Measurements from ENCODE around the gene NANS.
A peak's percentile ranks its signal among the peaks of the same experiment; 100 is the strongest.
"Not testable (repeated sequence)": the region's sequence is repeated elsewhere in the genome, so short reads cannot be mapped to it uniquely, and the experiment has no call there.

NANS gene

DNA sequence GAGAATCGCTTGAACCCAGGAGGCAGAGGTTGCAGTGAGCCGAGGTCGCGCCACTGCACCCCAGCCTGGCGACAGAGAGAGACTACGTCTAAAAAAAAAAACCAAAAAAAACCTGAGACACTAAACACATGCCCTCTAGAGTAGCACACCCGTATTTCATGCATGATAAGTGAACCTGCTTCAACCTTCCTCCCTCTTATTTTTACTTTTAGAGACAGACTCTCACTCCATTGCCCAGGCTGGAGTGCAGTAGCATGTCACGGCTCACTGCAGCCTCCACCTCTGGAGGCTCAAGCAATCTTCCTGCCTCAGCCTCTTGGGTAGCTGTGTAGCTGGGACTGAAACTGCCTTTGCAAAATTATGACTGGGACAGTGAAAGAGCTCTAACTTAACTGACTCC lies 17.6 kb upstream of the NANS start:
- DNase-seq (ENCODE audit: low read depth), result no peak

- no peak for DNase-seq (ENCODE audit: low read depth)
These were observed 16.9 kb upstream of the NANS start for GRCh38 chr9:98039607-98040017.

- DNase-seq (ENCODE audit: low read depth), result no peak
These were observed 16.3 kb upstream of the NANS start for GRCh38 chr9:98040212-98040611.

DNA sequence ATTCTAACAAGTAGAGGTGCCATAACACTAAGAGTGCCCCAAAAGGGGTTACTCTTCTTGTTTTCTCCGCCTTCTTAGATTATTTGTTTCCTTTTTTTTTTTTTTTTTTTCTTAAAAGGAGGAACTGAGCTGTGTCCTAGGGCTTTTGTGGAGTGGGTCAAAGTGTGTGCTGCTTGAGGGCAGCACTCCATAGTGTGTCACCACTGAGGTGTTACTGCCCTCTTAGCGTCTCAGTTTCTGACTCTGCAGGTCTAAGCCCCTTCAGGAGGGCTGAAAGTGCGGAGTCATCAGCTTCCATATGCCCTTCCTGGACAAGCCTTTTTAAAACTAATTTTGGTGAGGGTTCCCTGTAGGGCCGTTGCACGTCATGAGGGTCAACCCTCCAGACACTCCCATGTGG lies 12.6 kb upstream of the NANS start:
- DNase-seq (ENCODE audit: low read depth), result no peak

DNA sequence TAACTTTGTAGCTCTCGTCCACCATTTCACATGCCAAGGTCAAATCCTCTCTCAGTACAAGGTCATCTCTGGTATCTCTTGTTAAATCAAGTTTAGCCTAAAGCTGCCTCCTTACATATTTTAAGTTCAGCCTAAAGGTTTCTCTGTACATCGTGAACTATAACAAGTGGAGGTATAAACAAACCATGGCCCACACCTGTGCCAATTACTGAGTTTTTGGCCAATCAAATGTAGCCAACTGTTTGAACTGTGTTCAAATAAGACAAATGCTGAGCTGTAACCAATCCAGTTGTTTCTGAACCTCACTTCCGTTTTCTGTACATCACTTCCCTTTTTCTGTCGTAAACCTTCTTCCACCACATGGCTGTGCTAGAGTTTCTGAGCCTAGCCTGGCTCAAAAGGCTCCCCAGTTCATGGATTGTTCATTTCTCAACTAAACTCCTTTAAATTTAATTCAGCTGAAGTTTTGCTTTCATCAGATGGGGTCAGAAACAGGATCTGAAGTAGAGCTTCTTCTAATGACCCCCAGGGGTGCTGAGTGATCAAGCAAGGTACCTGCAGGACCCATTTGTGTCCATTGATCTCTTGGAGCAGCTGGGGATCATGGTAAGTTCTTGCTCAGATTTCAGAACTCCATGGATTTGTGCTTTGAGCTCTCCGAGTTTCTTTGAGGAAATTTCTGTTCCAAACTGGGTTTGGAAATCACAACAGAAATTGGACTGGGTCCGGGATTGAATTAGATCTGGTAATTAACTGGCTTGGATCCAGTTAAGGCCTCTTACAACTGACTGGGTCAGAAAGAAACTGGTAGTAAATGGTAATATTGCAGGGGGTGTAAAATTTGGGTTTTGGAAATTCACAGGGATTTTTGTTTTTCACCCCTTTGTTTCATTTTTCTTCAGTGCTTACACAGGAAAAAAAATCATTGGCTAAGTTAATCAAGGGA lies 11.0 kb upstream of the NANS start:
- DNase-seq (ENCODE audit: low read depth), result no peak

- no peak for DNase-seq (ENCODE audit: low read depth)
These were observed 10.4 kb upstream of the NANS start for GRCh38 chr9:98046180-98046543.

GRCh38 chr9:98047002-98047401 lies 9.5 kb upstream of the NANS start:
- DNase-seq (ENCODE audit: low read depth), result no peak

GRCh38 chr9:98049288-98050072 lies 7.1 kb upstream of the NANS start:
- DNase-seq (ENCODE audit: low read depth), result no peak

DNA sequence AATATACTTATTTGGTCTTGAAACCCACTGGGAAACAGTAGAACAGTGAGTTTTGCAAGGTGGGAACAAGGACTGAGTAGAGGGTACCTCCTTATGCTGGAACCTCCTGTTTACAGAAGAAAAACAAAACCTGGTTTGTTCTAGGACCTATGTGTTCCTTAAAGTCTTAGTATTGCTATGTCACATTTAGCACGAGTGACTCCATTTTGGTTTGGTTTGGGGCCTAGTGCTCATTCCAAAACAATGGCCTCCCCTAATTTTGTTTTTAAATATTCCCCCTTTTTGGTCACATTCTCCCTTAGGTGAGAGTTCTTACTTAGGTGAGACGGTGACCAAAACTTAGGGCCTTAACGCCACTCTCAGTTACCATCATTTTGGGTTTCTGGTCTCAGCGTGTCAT lies 6.2 kb upstream of the NANS start:
- DNase-seq (ENCODE audit: low read depth), result no peak

DNA sequence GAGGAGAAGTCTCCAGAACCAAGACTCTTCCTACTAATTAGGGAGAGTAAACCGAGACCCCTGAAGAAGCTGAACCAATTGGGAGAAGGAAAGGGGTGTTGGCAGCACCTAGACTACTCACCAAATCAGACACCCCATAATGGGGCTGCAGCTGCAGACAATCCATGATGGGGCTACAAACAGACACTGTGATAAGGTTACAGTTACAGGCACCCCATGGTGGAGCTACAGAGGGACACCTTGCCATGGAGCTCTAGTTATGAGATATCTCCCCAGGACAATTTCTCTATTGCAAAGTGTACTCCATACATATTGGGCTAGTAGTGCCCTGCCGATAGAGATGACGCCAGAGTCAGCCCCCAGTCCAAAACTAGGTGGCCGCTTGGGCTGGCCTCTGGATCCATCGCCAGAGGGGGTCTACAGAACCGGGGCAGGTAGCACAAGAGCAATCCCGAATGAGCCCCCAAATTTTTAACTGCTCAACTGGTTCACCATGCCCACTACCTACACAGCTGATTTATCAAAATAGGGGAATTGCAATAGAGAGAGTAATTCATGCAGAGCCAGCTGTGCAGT lies 2.1 kb upstream of the NANS start:
- DNase-seq (ENCODE audit: low read depth), result no peak

DNA sequence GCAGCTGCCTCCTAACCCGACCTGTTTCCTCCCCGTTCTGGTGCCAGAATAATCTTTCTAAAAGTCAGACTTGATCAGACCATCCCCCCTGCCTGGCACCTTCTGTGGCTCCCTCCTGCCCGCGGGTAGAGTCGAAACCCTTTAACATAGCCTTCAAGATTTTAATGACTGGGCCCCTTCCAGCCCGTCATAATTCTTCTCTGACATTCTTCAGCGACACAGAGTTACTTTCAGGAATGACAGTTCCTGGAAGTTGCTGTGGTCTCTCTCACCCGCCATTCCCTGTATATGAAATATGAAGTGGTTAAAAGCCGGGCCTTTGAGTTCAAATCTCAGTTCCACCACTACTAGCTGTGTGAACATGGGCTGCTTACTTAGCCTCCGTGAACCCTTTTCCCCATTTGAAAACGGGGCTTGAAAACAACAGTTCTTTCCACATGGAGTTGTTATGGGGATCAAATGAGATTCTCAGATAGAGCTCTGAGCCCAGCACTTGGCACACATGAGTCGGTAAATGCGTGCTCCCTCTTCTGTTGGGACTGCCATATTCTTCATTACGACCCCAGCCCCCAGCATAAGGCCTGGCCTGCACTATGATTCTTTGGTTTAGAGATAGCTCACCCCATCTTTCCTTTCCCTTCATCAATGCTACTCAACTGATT lies 737 bp downstream of the NANS start:
- DNase-seq (ENCODE audit: low read depth), result no peak

DNA sequence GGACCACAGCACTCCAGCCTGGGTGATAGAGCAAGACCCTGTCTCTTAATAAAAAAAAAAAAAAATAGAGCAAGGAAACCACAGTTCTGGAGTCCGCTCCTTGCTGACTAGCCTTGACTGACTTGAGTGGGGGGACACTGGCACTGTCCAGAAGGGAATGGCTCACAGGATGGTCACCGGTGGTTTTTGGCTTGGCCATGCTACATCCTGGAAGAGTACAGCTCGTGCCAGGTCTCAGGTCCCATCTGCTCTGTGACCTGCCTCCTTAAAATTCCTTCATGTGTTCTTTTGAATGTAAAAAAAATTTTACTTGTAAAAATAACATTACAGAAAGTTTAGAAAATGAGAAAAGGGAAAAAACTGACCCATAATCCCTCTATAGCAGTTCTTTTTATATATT lies 5.6 kb downstream of the NANS start:
- no peak for DNase-seq (ENCODE audit: low read depth)

DNA sequence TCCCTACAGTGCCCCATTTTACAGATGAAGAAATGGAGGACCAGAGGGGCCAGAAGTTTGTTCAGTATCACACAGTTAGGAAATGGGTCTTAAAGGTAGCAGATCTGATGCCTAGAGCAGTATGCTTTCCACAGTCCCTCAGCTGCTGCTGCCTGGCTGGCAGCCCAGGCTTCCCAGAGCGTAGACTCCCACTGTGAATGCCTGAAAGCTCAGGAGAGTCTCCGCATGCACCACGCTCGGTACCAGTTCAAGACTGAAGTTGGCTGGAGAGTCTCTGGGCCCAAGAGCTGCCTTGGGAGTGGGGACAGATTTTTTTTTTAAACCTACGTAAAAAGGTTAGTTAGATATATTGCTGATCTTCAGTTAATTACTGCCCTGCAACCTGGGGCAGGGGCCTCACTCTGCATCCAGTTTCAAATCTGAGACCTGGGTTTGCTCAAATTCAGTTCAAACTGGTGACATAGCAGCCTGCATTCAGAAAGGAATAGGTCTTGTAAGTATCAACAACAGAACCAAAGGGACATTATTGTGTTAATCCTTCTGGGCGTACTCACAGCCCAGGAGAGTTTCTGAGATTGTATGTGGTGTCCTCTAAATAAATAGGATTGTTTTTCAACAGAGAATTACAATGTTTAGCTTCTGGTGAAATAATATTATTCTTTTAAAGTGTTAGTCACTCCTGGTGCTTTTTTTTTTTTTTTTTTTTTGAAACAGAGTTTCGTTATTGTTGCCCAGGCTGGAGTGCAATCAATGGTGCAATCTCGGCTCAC lies 8.3 kb downstream of the NANS start:
- no peak for DNase-seq (ENCODE audit: low read depth)

GRCh38 chr9:98066235-98066634 lies 9.7 kb downstream of the NANS start:
- DNase-seq (ENCODE audit: low read depth), result no peak

DNA sequence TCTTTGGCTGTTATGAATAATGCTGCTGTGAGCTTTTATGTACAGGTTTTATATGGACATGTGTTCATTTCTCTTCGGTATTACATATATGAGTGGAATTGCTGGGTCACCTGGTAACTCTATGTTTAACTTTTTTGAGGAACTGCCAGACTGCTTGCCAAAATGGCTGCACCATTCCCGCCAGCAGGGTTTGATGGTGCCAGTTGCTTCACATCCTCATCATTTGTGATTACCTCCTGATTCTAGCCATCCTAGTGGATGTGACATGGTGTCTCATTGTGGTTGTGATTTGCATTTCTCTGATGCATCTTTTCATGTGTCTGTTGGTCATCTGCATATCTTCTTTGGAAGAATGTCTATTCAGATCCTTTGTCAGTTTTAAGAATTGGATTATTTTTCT lies 10.7 kb downstream of the NANS start:
- DNase-seq (ENCODE audit: low read depth), result no peak

DNA sequence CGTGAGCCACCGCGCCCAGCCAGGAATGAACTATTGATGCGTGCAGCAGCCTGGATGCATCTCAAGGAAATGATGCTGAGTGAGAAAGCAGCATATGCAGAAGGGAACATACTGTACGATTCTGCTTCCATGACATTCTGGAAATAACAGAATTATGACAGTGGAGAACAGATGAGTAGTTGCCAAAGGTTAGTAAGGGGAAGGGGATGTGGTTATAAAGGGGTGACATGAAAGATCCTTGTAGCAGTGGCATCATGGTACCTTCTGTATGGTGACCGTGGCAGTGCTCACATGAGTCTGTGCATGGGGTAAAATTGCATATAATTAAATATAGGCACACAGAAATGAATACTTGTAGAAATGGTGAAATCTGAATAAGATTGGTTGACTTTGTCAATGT lies 13.0 kb downstream of the NANS start:
- DNase-seq (ENCODE audit: low read depth), result no peak

- no peak for DNase-seq (ENCODE audit: low read depth)
These were observed 14.2 kb downstream of the NANS start for GRCh38 chr9:98070704-98071103.

- DNase-seq (ENCODE audit: low read depth), result no peak
These were observed 15.2 kb downstream of the NANS start for GRCh38 chr9:98071737-98072136.

DNA sequence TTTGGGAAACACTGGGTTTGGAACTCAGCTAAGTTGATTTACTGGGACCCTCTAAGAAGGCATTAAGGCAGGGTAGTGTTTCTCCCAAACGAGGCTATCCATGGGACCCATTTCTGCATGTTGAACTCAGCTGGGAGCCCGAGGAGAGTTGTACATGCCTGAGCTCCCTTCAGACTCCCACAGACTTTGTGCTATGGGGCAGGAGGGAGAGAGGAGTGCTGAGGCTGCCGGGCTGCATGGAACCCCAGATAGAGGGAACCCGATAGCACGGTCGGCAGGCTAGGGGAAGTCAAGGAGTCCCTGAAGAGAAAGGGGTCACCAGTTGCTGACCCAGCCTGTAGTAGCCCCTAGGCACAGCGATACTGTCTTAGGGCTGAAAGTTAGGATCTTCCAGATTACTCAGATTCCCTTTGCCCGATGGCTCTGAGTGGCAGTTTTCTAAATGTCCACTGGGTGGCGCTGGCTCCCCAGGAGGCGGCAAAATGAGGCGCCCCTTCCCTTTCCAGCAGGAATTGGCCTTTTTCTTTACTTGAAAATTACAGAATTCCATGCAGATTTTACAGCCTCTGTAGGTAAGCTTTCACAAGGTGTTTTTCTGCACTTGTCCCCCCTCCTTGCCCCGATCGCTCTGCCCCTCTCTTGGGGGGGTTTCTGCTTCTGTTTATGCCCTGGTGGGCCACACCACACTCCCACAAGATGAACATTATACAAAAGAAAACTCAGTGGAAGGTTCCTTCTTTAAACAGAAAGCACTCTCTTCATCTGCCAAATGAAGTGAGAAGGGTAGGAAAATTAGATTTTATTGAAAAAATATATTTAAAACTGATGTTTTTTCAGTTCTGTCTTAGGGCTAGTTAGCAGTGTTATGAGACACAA lies 17.8 kb downstream of the NANS start:
- DNase-seq (ENCODE audit: low read depth), result peak; percentile 29

DNA sequence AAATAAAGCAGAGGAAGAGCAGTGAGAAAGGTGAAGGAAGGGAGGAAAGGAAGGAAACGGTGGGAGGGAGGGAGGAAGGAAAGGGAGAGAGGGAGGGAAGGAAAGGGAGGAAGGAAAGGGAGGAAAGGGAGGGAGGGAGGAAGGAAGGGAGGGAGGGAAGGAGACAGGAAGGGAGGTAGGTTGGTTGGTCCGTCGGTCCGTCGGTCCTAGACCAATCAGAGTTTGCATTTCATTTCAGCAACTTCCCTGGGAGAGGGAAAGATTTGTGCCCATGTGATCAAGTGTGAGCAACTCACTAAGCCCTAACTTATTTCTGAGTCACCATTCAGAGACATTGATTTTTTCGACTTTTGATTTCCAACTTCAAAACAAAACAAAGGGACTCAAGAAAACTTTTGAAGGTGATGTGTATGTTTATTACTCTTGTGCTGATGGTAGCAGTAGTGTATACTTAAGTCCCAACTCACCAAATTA lies 18.8 kb downstream of the NANS start:
- DNase-seq (ENCODE audit: low read depth), result no peak

DNA sequence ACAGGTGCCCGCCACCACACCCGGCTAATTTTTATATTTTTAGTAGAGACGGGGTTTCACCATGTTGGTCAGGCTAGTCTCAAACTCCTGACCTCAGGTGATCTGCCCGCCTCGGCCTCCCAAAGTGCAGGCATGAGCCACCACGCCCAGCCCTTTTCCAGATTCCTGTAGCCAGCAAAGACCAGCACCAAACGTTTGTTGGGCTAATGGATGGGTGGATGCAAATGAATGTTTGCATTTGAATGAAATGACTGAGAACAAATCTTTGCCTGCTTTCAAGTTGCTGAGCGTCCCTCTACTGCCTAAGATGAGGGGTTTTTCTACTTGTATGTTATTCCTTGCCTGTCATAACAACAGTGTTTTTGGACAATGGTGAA lies 20.0 kb downstream of the NANS start:
- not testable (repeated sequence) for DNase-seq (ENCODE audit: low read depth)

Measured in stimulated activated CD8-positive, alpha-beta memory T cell treated with anti-CD3 and anti-CD28 coated beads, Interleukin-12 subunit alpha, Interleukin-12 subunit beta, amount 100 ng/mL, for 4 hours (primary cell).